Prostate gland (tissue), 2 donors: Measurements from ENCODE around the gene ITM2C.
A peak's percentile ranks its signal among the peaks of the same experiment; 100 is the strongest.

Experiments used
- CTCF ChIP-seq, 4 experiments: fragments of 200-600 bp in 2 of 4; fragments of 450-650 bp in 2 of 4; sonication (generic) in 2 of 4; IDR thresholded peaks; 1 replicate in 3 of 4; 2 replicates in 1 of 4; pipeline ENCODE4 v1.5.1; 2016 to 2019; ENCODE audit warnings: antibody characterized with exemption in 4 of 4, mild to moderate bottlenecking in 2 of 4, moderate library complexity in 2 of 4
- POLR2A ChIP-seq: fragments of 450-650 bp; IDR thresholded peaks from one replicate; pipeline ENCODE4 v1.6.1; 2016; ENCODE audit warnings: antibody characterized with exemption, mild to moderate bottlenecking

- TF ChIP-seq CTCF (IDR thresholded peaks at IDR 0.05) (peak in 2 of 4 experiments; percentile 14 to 17), POLR2A (no peak)
Measured at GRCh38 chr2:230865766-230866755, 1.3 kb downstream of the ITM2C start.
